ENCODE data around the gene DENND2D. TPM values are rescaled to one million over a fixed set of nuclear protein-coding genes. Genes with fewer than 3 reads are reported as not detected.

Gene DENND2D
- total RNA-seq, 2 donors from 2014 or later: 0.89 to 2.6 TPM

DNA sequence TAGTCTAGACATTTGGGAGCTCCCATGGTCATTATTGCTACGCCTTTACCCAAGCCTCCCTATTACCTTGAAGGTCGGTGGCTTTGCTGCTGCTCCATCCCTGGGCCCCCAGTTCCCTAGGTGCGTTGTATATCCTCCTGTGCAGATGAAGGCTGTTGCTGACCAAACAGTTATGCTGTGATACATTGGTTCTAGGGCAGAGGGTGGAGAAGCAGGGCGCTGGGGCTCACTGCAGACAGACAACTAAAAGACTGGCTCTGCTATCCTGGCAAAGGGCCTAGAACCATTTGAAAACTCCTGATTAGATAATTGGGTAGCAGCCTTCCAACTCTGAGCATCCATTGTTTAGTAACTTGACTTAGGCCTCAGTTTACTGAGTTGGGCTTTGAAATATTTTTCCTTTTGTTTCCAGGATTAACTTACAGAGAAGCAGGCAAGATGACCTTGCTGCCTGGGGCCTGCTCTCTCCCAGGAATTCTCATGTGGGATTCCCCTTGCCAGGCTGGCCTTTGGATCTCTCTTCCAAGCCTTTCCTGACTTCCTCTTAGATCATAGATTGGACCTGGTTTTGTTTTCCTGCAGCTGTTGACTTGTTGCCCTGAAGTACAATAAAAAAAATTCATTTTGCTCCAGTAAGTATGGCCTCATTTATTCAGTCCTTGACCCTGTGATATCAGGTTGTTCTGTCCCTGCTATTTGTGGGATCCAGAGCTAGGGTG is 42.5 kb upstream of the DENND2D start:
- no peak overlapping the region for H3K27ac ChIP-seq (ENCODE audit: low read depth, low read length)
- no peaks in the 10 kb centered on the region for H3K9me3 Mint-ChIP-seq
- H3K4me1 ChIP-seq (ENCODE audit: control insufficient read depth, insufficient read depth, low read length): peaks cover 7% of the 10 kb centered on the region
- no peak overlapping the region for H3K4me3 Mint-ChIP-seq
- no peak overlapping the region for H3K4me3 ChIP-seq (ENCODE audit: low read length)
- H3K36me3 Mint-ChIP-seq (ENCODE audit: low read depth): no peaks in the 10 kb centered on the region
- no peak overlapping the region for H3K27ac Mint-ChIP-seq
- whole genome bisulfite sequencing, 2 experiments (ENCODE audit: insufficient coverage in 1 of 2, insufficient read length in 1 of 2): 50 to 57% methylated on average over 2 to 4 of the region's 4 CpGs
- H3K9ac ChIP-seq (ENCODE audit: extremely low read depth, low read length, poor library complexity, severe bottlenecking): no peak overlapping the region
- DNase-seq: no peak
- H3K27me3 ChIP-seq (ENCODE audit: control insufficient read depth, insufficient read depth, low read length, poor library complexity, severe bottlenecking): no peaks in the 10 kb centered on the region
- H3K36me3 ChIP-seq (ENCODE audit: control insufficient read depth, insufficient read depth, low read length): no peaks in the 10 kb centered on the region
- TF ChIP-seq, protein P1, sequence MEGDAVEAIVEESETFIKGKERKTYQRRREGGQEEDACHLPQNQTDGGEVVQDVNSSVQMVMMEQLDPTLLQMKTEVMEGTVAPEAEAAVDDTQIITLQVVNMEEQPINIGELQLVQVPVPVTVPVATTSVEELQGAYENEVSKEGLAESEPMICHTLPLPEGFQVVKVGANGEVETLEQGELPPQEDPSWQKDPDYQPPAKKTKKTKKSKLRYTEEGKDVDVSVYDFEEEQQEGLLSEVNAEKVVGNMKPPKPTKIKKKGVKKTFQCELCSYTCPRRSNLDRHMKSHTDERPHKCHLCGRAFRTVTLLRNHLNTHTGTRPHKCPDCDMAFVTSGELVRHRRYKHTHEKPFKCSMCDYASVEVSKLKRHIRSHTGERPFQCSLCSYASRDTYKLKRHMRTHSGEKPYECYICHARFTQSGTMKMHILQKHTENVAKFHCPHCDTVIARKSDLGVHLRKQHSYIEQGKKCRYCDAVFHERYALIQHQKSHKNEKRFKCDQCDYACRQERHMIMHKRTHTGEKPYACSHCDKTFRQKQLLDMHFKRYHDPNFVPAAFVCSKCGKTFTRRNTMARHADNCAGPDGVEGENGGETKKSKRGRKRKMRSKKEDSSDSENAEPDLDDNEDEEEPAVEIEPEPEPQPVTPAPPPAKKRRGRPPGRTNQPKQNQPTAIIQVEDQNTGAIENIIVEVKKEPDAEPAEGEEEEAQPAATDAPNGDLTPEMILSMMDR (conservative IDR thresholded peaks at IDR 0.05): no peak
- H3K4me1 Mint-ChIP-seq: peaks cover 4% of the 10 kb centered on the region
- no peaks in the 10 kb centered on the region for H3K9me3 ChIP-seq (ENCODE audit: control insufficient read depth, low read length)
- peaks cover 3% of the 10 kb centered on the region for H3K27me3 Mint-ChIP-seq (ENCODE audit: insufficient read depth)

DNA sequence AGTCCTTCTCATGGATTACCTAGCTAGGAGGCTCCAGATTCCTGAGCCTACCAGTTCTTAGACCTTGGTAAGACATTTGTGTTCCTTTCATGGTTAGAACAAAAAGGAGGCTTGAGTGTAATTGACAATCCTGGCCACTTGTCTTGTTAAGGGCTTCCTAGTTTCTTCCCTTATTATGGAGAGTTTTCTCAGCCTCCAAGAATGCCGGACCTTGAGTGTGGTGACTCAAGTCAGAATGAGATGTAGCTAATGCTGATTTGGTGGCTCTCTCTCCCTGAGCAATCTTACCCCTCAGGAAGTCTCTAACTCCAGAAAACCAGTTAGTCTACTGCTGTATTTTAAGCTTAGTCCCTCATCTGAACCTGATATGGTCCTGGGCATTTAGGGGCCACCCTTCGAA is 41.4 kb upstream of the DENND2D start:
- H3K27ac ChIP-seq (ENCODE audit: low read depth, low read length): no peak overlapping the region
- H3K4me3 Mint-ChIP-seq: no peak overlapping the region
- H3K9me3 ChIP-seq (ENCODE audit: control insufficient read depth, low read length): no peaks in the 10 kb centered on the region
- peaks cover 9% of the 10 kb centered on the region for H3K4me1 ChIP-seq (ENCODE audit: control insufficient read depth, insufficient read depth, low read length)
- H3K36me3 Mint-ChIP-seq (ENCODE audit: low read depth): no peaks in the 10 kb centered on the region
- H3K4me3 ChIP-seq (ENCODE audit: low read length): no peak overlapping the region
- DNase-seq: no peak
- no peaks in the 10 kb centered on the region for H3K27me3 ChIP-seq (ENCODE audit: control insufficient read depth, insufficient read depth, low read length, poor library complexity, severe bottlenecking)
- H3K27me3 Mint-ChIP-seq (ENCODE audit: insufficient read depth): peaks cover 2% of the 10 kb centered on the region
- H3K4me1 Mint-ChIP-seq: peaks cover 14% of the 10 kb centered on the region
- no peak overlapping the region for H3K27ac Mint-ChIP-seq
- H3K36me3 ChIP-seq (ENCODE audit: control insufficient read depth, insufficient read depth, low read length): no peaks in the 10 kb centered on the region
- WGBS, 2 experiments (ENCODE audit: insufficient coverage in 1 of 2, insufficient read length in 1 of 2): 92% methylated on average over 2 of the region's 2 CpGs
- H3K9me3 Mint-ChIP-seq: no peaks in the 10 kb centered on the region
- H3K9ac ChIP-seq (ENCODE audit: extremely low read depth, low read length, poor library complexity, severe bottlenecking): no peak overlapping the region
- TF ChIP-seq, protein P1 (conservative IDR thresholded peaks at IDR 0.05): no peak

DNA sequence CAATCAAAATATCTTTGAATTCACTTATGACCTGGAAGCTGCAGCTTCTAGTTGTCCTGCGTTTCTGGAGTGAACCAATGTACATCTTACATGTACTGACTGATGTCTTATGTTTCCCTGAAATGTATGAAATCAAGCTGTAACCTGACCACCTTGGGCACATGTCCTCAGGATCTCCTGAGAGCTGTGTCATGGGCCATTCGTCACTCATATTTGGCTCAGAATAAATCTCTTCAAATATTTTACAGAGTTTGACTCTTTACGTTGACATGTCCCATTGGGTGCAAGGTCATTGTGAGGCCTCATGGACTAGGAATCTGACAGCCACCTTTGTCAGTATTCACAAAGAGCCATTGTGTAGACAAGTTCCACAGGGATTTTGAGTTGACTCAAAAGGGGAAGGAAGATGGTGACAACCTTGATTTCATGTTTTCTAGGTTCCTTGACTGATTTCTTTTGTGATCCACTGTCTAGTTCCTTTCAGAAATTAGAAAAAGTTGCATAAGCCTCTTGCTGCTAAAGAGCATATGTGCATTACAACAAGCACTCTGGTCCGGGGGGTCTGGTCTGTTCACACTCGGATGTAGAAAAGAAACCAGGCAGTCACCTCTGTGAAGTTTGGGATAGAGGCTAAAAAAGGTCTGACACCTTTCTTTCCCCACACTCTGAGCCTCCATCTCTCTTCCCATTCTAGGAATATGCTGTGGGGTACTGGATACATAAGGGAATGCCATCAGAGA is 37.8 kb upstream of the DENND2D start:
- Mint-ChIP-seq H3K36me3 (ENCODE audit: low read depth) (no peaks in the 10 kb centered on the region), H3K9me3 (no peaks in the 10 kb centered on the region), H3K27ac (no peak overlapping the region), H3K4me1 (peaks cover 23% of the 10 kb centered on the region), H3K27me3 (ENCODE audit: insufficient read depth) (no peaks in the 10 kb centered on the region), H3K4me3 (no peak overlapping the region)
- 85 to 89% methylated on average over 3 to 5 of the region's 5 CpGs for whole genome bisulfite sequencing, 2 experiments (ENCODE audit: insufficient coverage in 1 of 2, insufficient read length in 1 of 2)
- Histone ChIP-seq H3K4me3 (ENCODE audit: low read length) (no peak overlapping the region), H3K4me1 (ENCODE audit: control insufficient read depth, insufficient read depth, low read length) (peaks cover 8% of the 10 kb centered on the region), H3K9me3 (ENCODE audit: control insufficient read depth, low read length) (no peaks in the 10 kb centered on the region), H3K36me3 (ENCODE audit: control insufficient read depth, insufficient read depth, low read length) (no peaks in the 10 kb centered on the region), H3K9ac (ENCODE audit: extremely low read depth, low read length, poor library complexity, severe bottlenecking) (no peak overlapping the region), H3K27ac (ENCODE audit: low read depth, low read length) (no peak overlapping the region), H3K27me3 (ENCODE audit: control insufficient read depth, insufficient read depth, low read length, poor library complexity, severe bottlenecking) (no peaks in the 10 kb centered on the region)
- no peak for DNase-seq
- TF ChIP-seq, protein P1 (conservative IDR thresholded peaks at IDR 0.05): no peak

Measured in endodermal cell (in vitro differentiated cells).